ENCODE measurements around the gene SKAP1. TPM values are rescaled to one million over a fixed set of nuclear protein-coding genes. Genes with fewer than 3 reads are reported as not detected.

SKAP1 gene
- total and polyA plus RNA-seq, 4 donors, result 0.84 to 3.6 (median 3.1) TPM; not detected in 1

DNA sequence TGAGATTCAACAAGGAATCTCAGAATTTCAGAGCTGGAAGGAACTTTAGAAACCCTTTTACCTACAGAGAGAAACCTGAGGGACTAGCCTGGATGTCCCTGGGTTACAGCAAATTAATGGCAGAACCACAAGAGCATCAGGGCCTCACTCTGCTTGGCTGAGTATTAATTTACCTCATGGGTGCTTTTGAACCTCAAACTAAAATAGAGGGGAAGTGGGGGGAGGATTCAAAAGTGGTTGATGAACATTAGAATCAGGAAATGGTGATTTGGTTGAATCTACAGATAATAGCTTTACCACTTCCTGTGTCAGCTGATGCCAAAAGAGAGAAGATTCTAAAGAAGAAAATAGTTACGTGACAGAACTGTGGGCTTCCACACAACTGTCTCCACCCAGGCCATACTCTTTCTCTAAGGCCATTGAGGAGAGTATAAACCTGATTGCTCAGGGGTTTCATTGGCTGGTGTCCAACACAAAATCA, 11.3 kb upstream of the SKAP1 start:
- 90% methylated on average over 1 of the region's 1 CpG for WGBS, 2 donors
- intact Hi-C loops (cut with DNase I), result no loop called here
- no peak for DNase-seq
- H3K4me3 ChIP-seq (ENCODE audit: low read length in 2 of 2), result no peak overlapping the region
- no peak overlapping the region for H3K27ac ChIP-seq (ENCODE audit: low read depth in 1 of 2, low read length in 2 of 2)
- H3K9me3 ChIP-seq (ENCODE audit: control insufficient read depth, low read length), result no peaks in the 10 kb centered on the region
- no peak for ATAC-seq (ENCODE audit: low FRiP score)
- no peaks in the 10 kb centered on the region for H3K4me1 ChIP-seq (ENCODE audit: control insufficient read depth in 1 of 2, insufficient read depth in 2 of 2, low read length in 2 of 2)
- no peaks in the 10 kb centered on the region for H3K27me3 ChIP-seq (ENCODE audit: control insufficient read depth in 1 of 2, insufficient read depth in 2 of 2, low read length in 1 of 2)
- H3K36me3 ChIP-seq (ENCODE audit: control insufficient read depth in 1 of 2, insufficient read depth in 2 of 2, low read length in 1 of 2), result no peaks in the 10 kb centered on the region

DNA sequence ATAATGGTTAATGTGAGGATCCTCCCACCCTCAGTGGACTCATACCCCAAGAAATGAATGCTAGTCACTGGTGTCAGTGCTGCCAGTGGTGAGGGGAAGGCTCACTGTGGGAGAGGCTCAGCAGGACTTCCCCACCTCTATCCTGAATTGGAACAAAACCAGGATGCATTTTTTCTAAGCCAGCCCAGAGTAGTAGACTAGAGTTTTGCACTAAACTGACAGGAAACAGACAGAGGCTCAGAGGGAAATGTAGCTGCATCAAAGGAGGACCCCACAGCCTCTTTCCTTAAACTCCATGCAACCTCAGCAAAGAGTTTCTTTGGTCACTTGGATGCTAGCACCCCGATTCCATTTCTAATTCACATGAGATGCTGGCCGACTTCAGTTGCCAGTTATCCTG, 10.7 kb upstream of the SKAP1 start:
- Histone ChIP-seq H3K4me1 (ENCODE audit: control insufficient read depth in 1 of 2, insufficient read depth in 2 of 2, low read length in 2 of 2) (no peaks in the 10 kb centered on the region), H3K27me3 (ENCODE audit: control insufficient read depth in 1 of 2, insufficient read depth in 2 of 2, low read length in 1 of 2) (no peaks in the 10 kb centered on the region), H3K9me3 (ENCODE audit: control insufficient read depth, low read length) (no peaks in the 10 kb centered on the region), H3K4me3 (ENCODE audit: low read length in 2 of 2) (no peak overlapping the region), H3K27ac (ENCODE audit: low read depth in 1 of 2, low read length in 2 of 2) (no peak overlapping the region), H3K36me3 (ENCODE audit: control insufficient read depth in 1 of 2, insufficient read depth in 2 of 2, low read length in 1 of 2) (no peaks in the 10 kb centered on the region)
- intact Hi-C loops (cut with DNase I), result no loop called here
- WGBS, 2 donors, result 90% methylated on average over 2 of the region's 2 CpGs
- no peak for DNase-seq
- ATAC-seq (ENCODE audit: low FRiP score), result no peak

DNA sequence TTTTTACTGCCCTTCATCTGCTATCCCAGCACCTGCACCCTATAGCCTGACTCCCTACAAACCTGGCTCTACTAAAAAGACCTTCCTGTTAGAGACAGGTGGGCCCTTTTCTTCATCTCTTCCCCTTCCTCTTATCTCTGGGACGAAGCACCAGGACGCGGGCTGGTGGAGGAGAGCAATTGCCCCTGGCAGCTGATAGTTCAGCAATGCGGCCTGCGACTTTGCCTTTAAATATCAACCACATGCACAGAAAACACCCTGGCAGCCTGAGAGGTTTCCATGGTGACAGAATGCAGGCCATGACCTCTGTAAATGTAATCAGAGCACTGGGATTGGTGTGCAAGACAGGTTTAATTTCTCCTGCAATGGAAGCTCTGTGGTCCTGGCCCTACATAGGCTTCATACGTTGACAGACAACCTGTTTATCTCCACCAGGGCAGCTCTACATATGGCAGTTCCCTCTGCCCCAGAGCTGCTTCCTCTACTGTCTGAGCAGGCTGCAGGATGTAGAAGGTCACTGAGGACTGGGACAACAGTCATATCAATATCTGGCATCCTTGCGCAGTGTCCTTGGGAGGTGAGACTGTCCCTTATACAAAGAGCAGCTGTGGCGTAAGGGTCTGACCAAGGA, 10.0 kb upstream of the SKAP1 start:
- Histone ChIP-seq H3K27ac (ENCODE audit: low read depth in 1 of 2, low read length in 2 of 2) (no peak overlapping the region), H3K9me3 (ENCODE audit: control insufficient read depth, low read length) (no peaks in the 10 kb centered on the region), H3K27me3 (ENCODE audit: control insufficient read depth in 1 of 2, insufficient read depth in 2 of 2, low read length in 1 of 2) (no peaks in the 10 kb centered on the region), H3K4me1 (ENCODE audit: control insufficient read depth in 1 of 2, insufficient read depth in 2 of 2, low read length in 2 of 2) (no peaks in the 10 kb centered on the region), H3K36me3 (ENCODE audit: control insufficient read depth in 1 of 2, insufficient read depth in 2 of 2, low read length in 1 of 2) (no peaks in the 10 kb centered on the region), H3K4me3 (ENCODE audit: low read length in 2 of 2) (no peak overlapping the region)
- ATAC-seq (ENCODE audit: low FRiP score) (no peak), DNase-seq (no peak)
- intact Hi-C loops (cut with DNase I), result no loop called here
- 81 to 83% methylated on average over 8 of the region's 8 CpGs for WGBS, 2 donors

DNA sequence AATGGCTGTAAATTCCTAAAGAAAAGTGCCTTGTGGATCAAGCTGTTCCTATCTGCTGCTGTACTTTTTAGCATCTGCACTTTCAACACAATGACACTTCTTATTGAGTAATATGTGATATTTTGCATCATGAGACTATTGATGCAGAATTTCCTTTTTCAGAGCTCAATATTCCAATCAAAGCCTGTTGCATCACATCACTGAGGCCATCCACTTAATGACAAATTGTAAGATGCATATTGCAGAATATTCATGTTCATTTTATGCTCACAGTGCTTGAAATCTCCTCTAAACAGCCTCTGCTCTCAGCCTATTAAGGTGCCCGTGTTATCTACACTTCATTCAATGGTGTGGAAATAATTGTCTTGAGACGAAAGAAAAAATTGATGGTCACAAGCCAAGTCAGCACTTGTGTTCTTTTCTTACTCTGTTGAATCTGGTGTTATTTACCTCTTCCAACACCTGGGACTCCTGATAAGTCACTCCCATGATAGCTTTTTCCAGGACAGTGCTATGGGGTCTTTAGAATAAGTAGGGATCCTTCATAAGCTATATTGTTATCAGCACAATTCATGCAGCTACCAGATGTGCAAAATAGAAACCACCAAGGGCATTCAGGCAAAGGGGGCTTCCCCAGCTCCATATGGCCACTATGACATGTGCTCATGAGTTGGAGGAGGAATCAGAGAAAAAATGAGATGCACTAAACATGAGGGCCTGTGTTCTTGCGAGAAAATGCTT, 9.3 kb upstream of the SKAP1 start:
- WGBS, 2 donors, result 88 to 90% methylated on average over 3 of the region's 3 CpGs
- DNase-seq (no peak), ATAC-seq (ENCODE audit: low FRiP score) (no peak)
- H3K4me1 ChIP-seq (ENCODE audit: control insufficient read depth in 1 of 2, insufficient read depth in 2 of 2, low read length in 2 of 2), result no peaks in the 10 kb centered on the region
- no peaks in the 10 kb centered on the region for H3K36me3 ChIP-seq (ENCODE audit: control insufficient read depth in 1 of 2, insufficient read depth in 2 of 2, low read length in 1 of 2)
- intact Hi-C loops (cut with DNase I), result no loop called here
- H3K27me3 ChIP-seq (ENCODE audit: control insufficient read depth in 1 of 2, insufficient read depth in 2 of 2, low read length in 1 of 2), result no peaks in the 10 kb centered on the region
- no peaks in the 10 kb centered on the region for H3K9me3 ChIP-seq (ENCODE audit: control insufficient read depth, low read length)
- H3K27ac ChIP-seq (ENCODE audit: low read depth in 1 of 2, low read length in 2 of 2), result no peak overlapping the region
- H3K4me3 ChIP-seq (ENCODE audit: low read length in 2 of 2), result no peak overlapping the region

DNA sequence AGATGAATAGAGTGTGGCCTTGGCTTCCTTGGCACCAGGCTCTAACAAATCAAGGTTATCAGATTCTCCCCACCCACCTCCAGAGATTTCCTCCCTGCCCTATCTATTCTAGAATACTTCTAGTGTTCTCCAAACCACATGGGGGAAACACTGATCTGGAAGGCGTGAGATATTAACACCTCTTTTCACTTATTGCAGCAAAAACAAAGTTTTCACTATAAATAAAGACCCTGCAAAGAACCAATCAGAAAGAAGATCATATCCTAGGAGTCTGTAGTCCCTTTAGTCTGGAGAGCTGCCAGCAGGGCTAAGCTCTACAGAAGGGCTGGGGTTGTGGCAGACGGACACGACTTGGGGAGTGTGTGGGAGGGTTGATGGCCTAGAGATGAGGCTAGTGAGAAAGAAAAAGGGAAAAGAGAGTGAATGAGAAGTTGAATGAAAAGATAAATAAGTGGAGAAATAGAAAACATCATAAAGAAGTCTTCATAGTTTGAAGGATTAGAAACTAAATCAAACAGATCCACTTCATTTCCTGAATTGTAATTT, 8.6 kb upstream of the SKAP1 start:
- no peak overlapping the region for H3K27ac ChIP-seq (ENCODE audit: low read depth in 1 of 2, low read length in 2 of 2)
- intact Hi-C loops (cut with DNase I), result no loop called here
- ATAC-seq (ENCODE audit: low FRiP score) (no peak), DNase-seq (no peak)
- no peaks in the 10 kb centered on the region for H3K9me3 ChIP-seq (ENCODE audit: control insufficient read depth, low read length)
- H3K4me3 ChIP-seq (ENCODE audit: low read length in 2 of 2), result no peak overlapping the region
- no peaks in the 10 kb centered on the region for H3K4me1 ChIP-seq (ENCODE audit: control insufficient read depth in 1 of 2, insufficient read depth in 2 of 2, low read length in 2 of 2)
- H3K36me3 ChIP-seq (ENCODE audit: control insufficient read depth in 1 of 2, insufficient read depth in 2 of 2, low read length in 1 of 2), result no peaks in the 10 kb centered on the region
- no peaks in the 10 kb centered on the region for H3K27me3 ChIP-seq (ENCODE audit: control insufficient read depth in 1 of 2, insufficient read depth in 2 of 2, low read length in 1 of 2)
- WGBS, 2 donors, result 42 to 49% methylated on average over 3 of the region's 3 CpGs

DNA sequence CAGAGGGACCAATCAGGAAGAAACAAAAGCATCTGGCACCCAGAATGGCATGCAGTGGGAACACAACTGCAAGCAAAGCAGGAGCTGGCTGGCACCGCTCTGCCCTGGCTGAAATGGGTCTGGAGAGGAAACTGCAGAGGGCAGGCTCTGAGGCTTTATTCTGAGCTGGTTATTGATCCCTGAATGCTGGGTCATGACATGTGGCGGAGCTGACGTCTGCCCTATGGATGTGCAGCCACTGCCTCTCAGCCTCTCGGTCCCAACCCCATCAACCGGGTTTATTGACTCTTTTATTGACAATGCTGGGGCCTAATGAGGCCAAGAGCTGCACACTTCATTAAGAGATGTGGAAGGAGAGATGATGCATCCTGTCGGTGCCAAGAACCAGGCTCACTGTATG, 3.9 kb upstream of the SKAP1 start:
- Histone ChIP-seq H3K9me3 (ENCODE audit: control insufficient read depth, low read length) (no peaks in the 10 kb centered on the region), H3K4me3 (ENCODE audit: low read length in 2 of 2) (no peak overlapping the region), H3K27ac (ENCODE audit: low read depth in 1 of 2, low read length in 2 of 2) (no peak overlapping the region), H3K4me1 (ENCODE audit: control insufficient read depth in 1 of 2, insufficient read depth in 2 of 2, low read length in 2 of 2) (no peaks in the 10 kb centered on the region), H3K27me3 (ENCODE audit: control insufficient read depth in 1 of 2, insufficient read depth in 2 of 2, low read length in 1 of 2) (no peaks in the 10 kb centered on the region), H3K36me3 (ENCODE audit: control insufficient read depth in 1 of 2, insufficient read depth in 2 of 2, low read length in 1 of 2) (no peaks in the 10 kb centered on the region)
- intact Hi-C loops (cut with DNase I), result no loop called here
- DNase-seq, result no peak
- 90 to 92% methylated on average over 6 of the region's 6 CpGs for WGBS, 2 donors
- no peak for ATAC-seq (ENCODE audit: low FRiP score)

DNA sequence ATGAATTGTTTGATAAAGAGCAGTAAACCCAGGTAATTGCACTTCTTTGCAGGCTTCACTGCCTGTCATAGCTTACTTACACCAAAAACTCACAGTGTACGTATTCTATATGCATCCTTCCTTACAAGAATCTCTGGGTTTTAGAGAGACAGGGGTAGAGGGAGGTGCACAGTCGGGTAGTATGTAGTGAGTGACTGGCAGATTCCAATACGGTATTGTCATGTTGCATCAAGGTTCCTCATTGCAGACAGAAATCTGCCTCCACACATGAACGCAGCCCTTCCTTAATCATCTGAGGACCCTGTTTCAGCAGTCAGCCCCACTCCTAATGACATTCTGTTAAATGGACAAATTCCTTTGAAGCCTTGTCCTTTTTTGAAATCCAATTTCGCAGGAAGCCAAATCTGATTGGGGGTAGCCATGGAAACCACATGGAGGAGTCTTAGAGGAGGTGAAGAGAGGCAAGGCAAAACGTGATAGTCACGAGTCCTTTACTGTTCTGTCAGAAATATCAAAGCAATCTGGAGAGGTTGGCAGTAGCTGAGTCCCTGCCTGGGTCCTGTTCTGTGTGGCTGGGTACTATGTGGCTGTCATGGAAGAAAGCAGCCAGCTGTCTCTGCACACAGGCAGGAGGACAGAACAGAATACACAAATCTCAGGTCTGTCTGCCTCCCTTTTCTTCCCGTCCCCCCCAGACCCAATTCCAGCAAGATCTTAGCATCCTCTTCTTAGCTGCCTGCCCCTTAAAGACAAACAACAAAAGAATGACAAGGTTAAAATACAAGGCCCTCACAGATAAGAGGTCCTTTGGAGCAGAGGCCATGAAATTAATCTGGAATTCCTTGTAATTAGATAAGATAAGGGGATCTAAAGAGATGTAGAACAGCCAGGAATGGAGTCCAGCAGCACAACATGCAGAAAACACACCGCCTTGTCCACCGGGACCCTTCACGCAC, 3.1 kb upstream of the SKAP1 start:
- no peaks in the 10 kb centered on the region for H3K4me1 ChIP-seq (ENCODE audit: control insufficient read depth in 1 of 2, insufficient read depth in 2 of 2, low read length in 2 of 2)
- H3K27me3 ChIP-seq (ENCODE audit: control insufficient read depth in 1 of 2, insufficient read depth in 2 of 2, low read length in 1 of 2), result no peaks in the 10 kb centered on the region
- intact Hi-C loops (cut with DNase I), result no loop called here
- H3K36me3 ChIP-seq (ENCODE audit: control insufficient read depth in 1 of 2, insufficient read depth in 2 of 2, low read length in 1 of 2), result no peaks in the 10 kb centered on the region
- H3K4me3 ChIP-seq (ENCODE audit: low read length in 2 of 2), result no peak overlapping the region
- no peaks in the 10 kb centered on the region for H3K9me3 ChIP-seq (ENCODE audit: control insufficient read depth, low read length)
- DNase-seq (no peak), ATAC-seq (ENCODE audit: low FRiP score) (no peak)
- H3K27ac ChIP-seq (ENCODE audit: low read depth in 1 of 2, low read length in 2 of 2), result no peak overlapping the region
- 64 to 72% methylated on average over 11 of the region's 11 CpGs for WGBS, 2 donors

DNA sequence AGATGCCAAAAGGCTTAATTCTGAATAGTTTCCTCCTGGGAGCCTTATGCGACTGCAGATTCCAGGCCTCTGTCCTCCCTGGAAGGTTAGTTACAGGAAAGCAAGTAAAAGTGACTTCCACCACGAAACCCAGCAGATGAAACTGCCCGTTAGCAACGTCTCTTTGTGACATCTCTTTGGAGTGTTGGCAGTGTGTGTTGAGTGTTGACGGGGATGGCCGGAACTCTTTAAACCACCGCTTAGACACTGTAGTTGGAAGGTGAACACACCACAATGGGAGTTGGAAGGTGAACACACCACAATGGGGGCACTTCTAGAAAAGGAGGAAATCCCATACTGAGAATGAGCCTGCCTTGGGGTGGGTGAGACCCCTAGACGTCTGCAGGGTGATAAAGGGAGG, 858 bp downstream of the SKAP1 start:
- intact Hi-C loops (cut with DNase I), result no loop called here
- Histone ChIP-seq H3K4me1 (ENCODE audit: control insufficient read depth in 1 of 2, insufficient read depth in 2 of 2, low read length in 2 of 2) (no peaks in the 10 kb centered on the region), H3K9me3 (ENCODE audit: control insufficient read depth, low read length) (no peaks in the 10 kb centered on the region), H3K27me3 (ENCODE audit: control insufficient read depth in 1 of 2, insufficient read depth in 2 of 2, low read length in 1 of 2) (no peaks in the 10 kb centered on the region), H3K27ac (ENCODE audit: low read depth in 1 of 2, low read length in 2 of 2) (no peak overlapping the region), H3K36me3 (ENCODE audit: control insufficient read depth in 1 of 2, insufficient read depth in 2 of 2, low read length in 1 of 2) (no peaks in the 10 kb centered on the region), H3K4me3 (ENCODE audit: low read length in 2 of 2) (no peak overlapping the region)
- DNase-seq, result no peak
- no peak for ATAC-seq (ENCODE audit: low FRiP score)
- WGBS, 2 donors, result 80% methylated on average over 8 of the region's 8 CpGs

Measured in aorta (tissue), 5 donors.